SU-DHL-6 (cell line): Measurements from ENCODE around the gene DACT3.

Source experiments
- H2AFZ ChIP-seq: fragments of 200-600 bp; sonication (generic); 2 replicates; pipeline ENCODE4 v1.6.1; 2014; ENCODE audit warnings: low read depth, mild to moderate bottlenecking, moderate library complexity, mixed read lengths, antibody characterized with exemption, low read length; ENCODE audit not compliant: severe bottlenecking
- H3F3A ChIP-seq: fragments of 200-600 bp; shearing (Covaris generic); 2 replicates; pipeline ENCODE4 v1.6.0; 2016; ENCODE audit warnings: antibody characterized with exemption, mild to moderate bottlenecking; ENCODE audit not compliant: insufficient read depth
- H3K27ac ChIP-seq: fragments of 200-600 bp; sonication (generic); 2 replicates; pipeline ENCODE4 v1.5.1; 2016; ENCODE audit warnings: low read depth, mild to moderate bottlenecking, low read length, moderate library complexity, mixed read lengths
- H3K27me3 ChIP-seq: fragments of 200-600 bp; sonication (generic), shearing (Covaris generic); 2 replicates; pipeline ENCODE4 v1.6.0; 2014; ENCODE audit warnings: mild to moderate bottlenecking, low read length
- H3K36me3 ChIP-seq: fragments of 200-600 bp; sonication (generic); 2 replicates; pipeline ENCODE4 v1.6.1; 2014; ENCODE audit warnings: mild to moderate bottlenecking, low read length, mixed read lengths
- H3K4me2 ChIP-seq: fragments of 300-600, 200-600 bp; shearing (Covaris generic), sonication (generic); 2 replicates; pipeline ENCODE4 v1.6.0; 2014; ENCODE audit warnings: low read length, low read depth, mild to moderate bottlenecking; ENCODE audit not compliant: poor library complexity, severe bottlenecking
- H3K4me3 ChIP-seq: fragments of 200-600 bp; sonication (generic); 2 replicates; pipeline ENCODE4 v1.5.1; 2014; ENCODE audit warnings: antibody characterized with exemption, low read length, mild to moderate bottlenecking, mixed read lengths; ENCODE audit not compliant: insufficient read depth, poor library complexity, severe bottlenecking
- H3K79me2 ChIP-seq: fragments of 200-600 bp; sonication (generic); 2 replicates; pipeline ENCODE4 v1.6.1; 2014; ENCODE audit warnings: mild to moderate bottlenecking, low read length, moderate library complexity; ENCODE audit not compliant: insufficient read depth
- H3K9ac ChIP-seq: fragments of 200-600 bp; sonication (generic); 2 replicates; pipeline ENCODE4 v1.7.0; 2014; ENCODE audit warnings: mild to moderate bottlenecking, low read length
- H3K9me2 ChIP-seq: fragments of 200-600 bp; sonication (generic); replicated peaks from 2 replicates; pipeline ENCODE4 v1.6.1; 2014; ENCODE audit warnings: low read length; ENCODE audit not compliant: insufficient read depth
- H3K9me3 ChIP-seq: fragments of 200-600 bp; sonication (generic); 2 replicates; pipeline ENCODE4 v1.6.1; 2014; ENCODE audit warnings: low read length, mixed read lengths; ENCODE audit not compliant: insufficient read depth
- H4K20me1 ChIP-seq: fragments of 200-600 bp; sonication (generic); 2 replicates; pipeline ENCODE4 v1.6.1; 2014; ENCODE audit warnings: low read depth, mild to moderate bottlenecking, antibody characterized with exemption, low read length, moderate library complexity, mixed read lengths
- CTCF ChIP-seq: fragments of 200-600 bp; sonication (generic); IDR thresholded peaks from one replicate; pipeline ENCODE4 v1.5.1; 2017; ENCODE audit warnings: antibody characterized with exemption, mild to moderate bottlenecking, low read length, moderate library complexity; ENCODE audit not compliant: insufficient read depth, poor library complexity, severe bottlenecking
- EZH2phosphoT487 ChIP-seq: fragments of 200-600 bp; sonication (generic), shearing (Covaris generic); conservative IDR thresholded peaks from 2 replicates; pipeline ENCODE4 v1.6.1; 2018; ENCODE audit warnings: mild to moderate bottlenecking, antibody characterized with exemption, low read length, moderate library complexity, mixed read lengths

Gene DACT3

GRCh38 chr19:46613525-46613924, 47.5 kb downstream of the DACT3 start:
- no peaks in the 10 kb centered on the region for H3K9me2 ChIP-seq
- H3K4me3 ChIP-seq = no peak overlapping the region
- no peaks in the 10 kb centered on the region for H3K36me3 ChIP-seq
- H3K27me3 ChIP-seq = no peaks in the 10 kb centered on the region
- H3K27ac ChIP-seq = no peak overlapping the region
- no peak overlapping the region for H3K4me2 ChIP-seq
- H3K9ac ChIP-seq = no peak overlapping the region
- TF ChIP-seq EZH2phosphoT487 (no peak), CTCF (no peak)
- peaks cover 5% of the 10 kb centered on the region; the same call in 1 of the 2 replicates for H3F3A ChIP-seq
- H2AFZ ChIP-seq = no peak overlapping the region
- H3K9me3 ChIP-seq = no peaks in the 10 kb centered on the region
- no peaks in the 10 kb centered on the region for H4K20me1 ChIP-seq
- no peaks in the 10 kb centered on the region for H3K79me2 ChIP-seq

- Histone ChIP-seq H2AFZ (no peak overlapping the region), H3K4me3 (no peak overlapping the region), H3K27ac (no peak overlapping the region), H3K36me3 (no peaks in the 10 kb centered on the region), H4K20me1 (no peaks in the 10 kb centered on the region), H3F3A (peaks cover 5% of the 10 kb centered on the region; the same call in 1 of the 2 replicates), H3K9ac (no peak overlapping the region), H3K9me2 (no peaks in the 10 kb centered on the region), H3K27me3 (no peaks in the 10 kb centered on the region), H3K4me2 (no peak overlapping the region), H3K79me2 (no peaks in the 10 kb centered on the region), H3K9me3 (no peaks in the 10 kb centered on the region)
- no peak for TF ChIP-seq EZH2phosphoT487
- TF ChIP-seq CTCF = no peak
Measured at GRCh38 chr19:46611776-46612175, 49.2 kb downstream of the DACT3 start.

DNA sequence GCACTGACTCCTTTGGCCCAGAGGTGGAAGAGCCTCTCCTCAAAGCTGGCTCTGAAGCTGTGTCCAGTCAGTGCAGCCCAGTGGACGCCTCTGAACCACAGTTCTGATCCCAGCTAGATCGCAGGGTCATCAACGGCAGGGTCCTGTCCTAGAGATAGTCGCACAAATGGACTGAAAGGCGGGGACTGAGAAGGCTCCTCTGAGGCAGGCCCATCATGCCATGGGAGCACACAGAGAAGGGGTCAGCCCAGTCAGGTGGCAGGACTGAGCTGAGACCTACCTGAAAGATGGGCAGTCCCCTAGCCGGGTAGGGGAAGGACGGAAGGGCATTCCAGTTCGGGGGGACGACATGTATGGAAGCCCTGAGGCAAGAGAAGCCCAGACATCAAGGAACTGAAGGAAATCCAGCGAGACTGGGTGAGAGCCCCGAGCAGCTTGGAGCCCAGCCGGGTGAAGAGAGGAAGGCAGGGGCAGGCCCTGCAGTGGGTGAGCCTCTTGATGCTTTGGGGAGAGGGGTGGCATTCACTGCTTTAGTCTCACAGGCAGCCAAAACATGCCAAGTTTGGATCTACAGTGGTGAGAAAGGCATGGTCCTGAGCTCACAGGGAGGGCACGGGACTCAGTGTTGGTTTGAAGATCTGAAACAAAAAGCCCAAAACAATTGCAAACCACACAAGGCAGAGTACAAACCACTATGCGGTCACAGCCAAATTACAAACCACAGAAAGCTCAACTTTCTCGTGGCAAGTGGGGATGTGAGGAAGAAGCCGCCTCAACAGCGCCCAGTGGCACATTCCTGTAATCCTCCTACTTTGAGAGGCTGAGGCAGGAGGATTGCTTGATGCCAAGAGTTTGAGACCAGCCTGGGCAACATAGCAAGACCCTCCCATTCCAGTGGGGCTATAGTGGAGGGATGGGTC, 49.9 kb downstream of the DACT3 start:
- TF ChIP-seq EZH2phosphoT487 (no peak), CTCF (no peak)
- H4K20me1 ChIP-seq = no peaks in the 10 kb centered on the region
- no peak overlapping the region for H3K27ac ChIP-seq
- H3K9ac ChIP-seq = no peak overlapping the region
- H3K9me2 ChIP-seq = no peaks in the 10 kb centered on the region
- H3K79me2 ChIP-seq = no peaks in the 10 kb centered on the region
- H2AFZ ChIP-seq = no peak overlapping the region
- no peaks in the 10 kb centered on the region for H3K36me3 ChIP-seq
- peaks cover 5% of the 10 kb centered on the region; the same call in 1 of the 2 replicates for H3F3A ChIP-seq
- no peaks in the 10 kb centered on the region for H3K27me3 ChIP-seq
- H3K9me3 ChIP-seq = no peaks in the 10 kb centered on the region
- no peak overlapping the region for H3K4me2 ChIP-seq
- H3K4me3 ChIP-seq = no peak overlapping the region
